Gastrocnemius medialis (tissue), 4 donors: ENCODE measurements around the gene HIPK2. TPM values are rescaled to one million over a fixed set of nuclear protein-coding genes. Genes with fewer than 3 reads are reported as not detected.

ENCODE experiments used
- ATAC-seq, 2 donors: fragments of 150-250 bp; one replicate each; pipeline ENCODE4 v1.9.1; 2016
- DNase-seq, 2 donors: peaks; one replicate each; pipeline ENCODE4 v3.0.0-alpha.2; 2019
- H3K27ac ChIP-seq, 4 donors: fragments of 200-600 bp; sonication (generic); 1 replicate in 1 of 4; 2 replicates in 3 of 4; pipeline ENCODE4 v1.5.1; 2016 to 2018; ENCODE audit warnings: mild to moderate bottlenecking in 2 of 4, moderate library complexity in 1 of 4
- H3K27me3 ChIP-seq, 3 donors: fragments of 200-600 bp; sonication (generic) in 2 of 3; 1 replicate in 1 of 3; 2 replicates in 2 of 3; pipeline versions ENCODE4 v1.5.1 to v1.6.0; 2016 to 2019; ENCODE audit warnings: mild to moderate bottlenecking in 1 of 3, moderate library complexity in 1 of 3
- H3K36me3 ChIP-seq, 2 donors: fragments of 200-600 bp; sonication (generic) in 1 of 2; one replicate each; pipeline ENCODE4 v1.5.1; 2017 to 2018
- H3K4me1 ChIP-seq, 2 donors: fragments of 200-600 bp; sonication (generic) in 1 of 2; one replicate each; pipeline ENCODE4 v1.5.1; 2016 to 2017; ENCODE audit warnings: mild to moderate bottlenecking in 2 of 2
- H3K4me3 ChIP-seq, 4 donors: fragments of 200-600 bp; sonication (generic) in 3 of 4; 1 replicate in 1 of 4; 2 replicates in 3 of 4; pipeline ENCODE4 v1.5.1; 2016 to 2019; ENCODE audit warnings: mild to moderate bottlenecking in 2 of 4
- H3K9me3 ChIP-seq, 3 donors: fragments of 200-600 bp; sonication (generic) in 2 of 3; 1 replicate in 1 of 3; 2 replicates in 2 of 3; pipeline ENCODE4 v1.5.1; 2016 to 2019
- POLR2A ChIP-seq, 2 donors: fragments of 450-650 bp; IDR thresholded peaks; one replicate each; pipeline ENCODE4 v1.6.1; 2017; ENCODE audit warnings: antibody characterized with exemption in 2 of 2, mild to moderate bottlenecking in 2 of 2, moderate library complexity in 2 of 2
- in situ Hi-C, 4 donors: fragments of 200-750 bp; cut with MboI; loops; one replicate each; pipeline versions ENCODE4 v1.15.0 to v1.8.0; 2017; ENCODE audit warnings: low sequenced_read_pairs in 4 of 4
- intact Hi-C: fragments of 100-400 bp; cut with DNase I; formaldehyde crosslinking; loops from one replicate; pipeline ENCODE4 v1.15.1; 2023; ENCODE audit warnings: low total_unique reads
- total RNA-seq, 4 donors: library from RNA; depleted of rRNA; stranded (reverse); fragments of >200 nt; gene quantifications; one replicate each; pipeline versions ENCODE4 v1.1.0 to v1.2.3, GENCODE V29; 2016
- TF ChIP-seq, protein P1 (sequence below), 5 experiments: fragments of 450-650 bp in 3 of 5; fragments of 200-600 bp in 2 of 5; sonication (generic) in 2 of 5; IDR thresholded peaks in 4 of 5; conservative IDR thresholded peaks in 1 of 5; 1 replicate in 4 of 5; 2 replicates in 1 of 5; pipeline ENCODE4 v1.5.1; 2016 to 2019; ENCODE audit warnings: antibody characterized with exemption in 5 of 5, mild to moderate bottlenecking in 3 of 5, moderate library complexity in 3 of 5

The HIPK2 gene
- total RNA-seq, 4 donors from 2014 or later, result 30.5 to 77.4 (median 58.9) TPM

- H3K27ac ChIP-seq, result no peak overlapping the region
- no peaks in the 10 kb centered on the region for H3K4me1 ChIP-seq
- TF ChIP-seq, protein P1, sequence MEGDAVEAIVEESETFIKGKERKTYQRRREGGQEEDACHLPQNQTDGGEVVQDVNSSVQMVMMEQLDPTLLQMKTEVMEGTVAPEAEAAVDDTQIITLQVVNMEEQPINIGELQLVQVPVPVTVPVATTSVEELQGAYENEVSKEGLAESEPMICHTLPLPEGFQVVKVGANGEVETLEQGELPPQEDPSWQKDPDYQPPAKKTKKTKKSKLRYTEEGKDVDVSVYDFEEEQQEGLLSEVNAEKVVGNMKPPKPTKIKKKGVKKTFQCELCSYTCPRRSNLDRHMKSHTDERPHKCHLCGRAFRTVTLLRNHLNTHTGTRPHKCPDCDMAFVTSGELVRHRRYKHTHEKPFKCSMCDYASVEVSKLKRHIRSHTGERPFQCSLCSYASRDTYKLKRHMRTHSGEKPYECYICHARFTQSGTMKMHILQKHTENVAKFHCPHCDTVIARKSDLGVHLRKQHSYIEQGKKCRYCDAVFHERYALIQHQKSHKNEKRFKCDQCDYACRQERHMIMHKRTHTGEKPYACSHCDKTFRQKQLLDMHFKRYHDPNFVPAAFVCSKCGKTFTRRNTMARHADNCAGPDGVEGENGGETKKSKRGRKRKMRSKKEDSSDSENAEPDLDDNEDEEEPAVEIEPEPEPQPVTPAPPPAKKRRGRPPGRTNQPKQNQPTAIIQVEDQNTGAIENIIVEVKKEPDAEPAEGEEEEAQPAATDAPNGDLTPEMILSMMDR (IDR thresholded peaks at IDR 0.05 in 4 of 5, conservative IDR thresholded peaks at IDR 0.05 in 1 of 5), result no peak
- TF ChIP-seq POLR2A (IDR thresholded peaks at IDR 0.05), result no peak
- intact Hi-C loops, result loop anchor here (10.0 kb wide), 1 partner anchor 385 kb away; no protein-coding TSS in a partner anchor
- DNase-seq (no peak), ATAC-seq (no peak)
- H3K4me3 ChIP-seq, result no peak overlapping the region
- no peaks in the 10 kb centered on the region for H3K27me3 ChIP-seq
- no peaks in the 10 kb centered on the region for H3K9me3 ChIP-seq
- peaks cover 0 to 63% of the 10 kb centered on the region in 2 donors for H3K36me3 ChIP-seq
- in situ Hi-C loops, result no loop called here
Measured at GRCh38 chr7:139619367-139619657, 158.5 kb downstream of the HIPK2 start.

DNA sequence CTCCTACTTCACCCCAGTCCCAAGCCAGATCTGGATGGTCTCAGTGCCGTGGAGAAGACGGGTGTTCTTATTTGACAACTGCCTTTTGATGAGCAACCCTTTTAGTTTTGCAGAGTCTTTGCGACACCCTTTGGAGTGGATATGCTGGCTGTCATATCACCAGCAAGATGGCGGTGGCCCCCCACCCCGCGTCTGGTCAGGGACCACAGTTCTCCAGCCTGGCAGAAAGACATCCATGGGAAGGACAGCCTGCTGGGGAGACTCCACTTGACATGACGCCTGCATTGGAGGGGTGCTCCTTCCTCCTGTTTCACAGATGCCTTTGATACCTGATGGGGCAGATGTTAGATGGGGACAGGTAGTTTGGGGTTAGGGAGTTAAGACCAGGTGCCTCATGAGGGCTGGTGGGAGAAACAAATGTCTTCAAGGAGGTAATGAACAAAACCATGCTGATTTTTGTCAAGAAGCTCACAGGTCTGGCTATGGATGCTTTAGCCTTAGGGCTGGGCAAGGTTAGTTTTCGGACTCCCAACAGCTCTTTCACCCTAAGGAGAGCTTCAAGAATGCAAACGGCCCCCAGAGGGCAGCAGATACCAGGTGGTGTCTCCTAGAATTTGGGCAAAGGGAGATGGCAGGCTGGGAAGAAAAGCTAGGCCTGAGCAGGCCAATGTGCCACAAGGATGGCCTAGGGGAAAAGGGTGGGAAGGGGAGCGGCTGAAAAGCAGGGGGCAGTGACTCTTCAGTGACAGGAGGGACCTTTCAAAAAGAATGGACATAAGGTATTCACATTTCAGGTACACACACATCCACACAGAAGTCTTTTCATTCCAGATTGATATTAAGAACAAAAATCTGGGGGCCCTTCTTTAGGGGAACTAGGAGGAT is 159.1 kb downstream of the HIPK2 start:
- DNase-seq (no peak), ATAC-seq (no peak)
- H3K4me3 ChIP-seq, result no peak overlapping the region
- no peaks in the 10 kb centered on the region for H3K27me3 ChIP-seq
- TF ChIP-seq, protein P1 (IDR thresholded peaks at IDR 0.05 in 4 of 5, conservative IDR thresholded peaks at IDR 0.05 in 1 of 5), result peak in 3 of 5 experiments; percentile 14 to 49 (median 32)
- TF ChIP-seq POLR2A (IDR thresholded peaks at IDR 0.05), result no peak
- H3K36me3 ChIP-seq, result peaks cover 0 to 64% of the 10 kb centered on the region in 2 donors
- in situ Hi-C loops, result no loop called here
- H3K9me3 ChIP-seq, result no peaks in the 10 kb centered on the region
- H3K4me1 ChIP-seq, result no peaks in the 10 kb centered on the region
- intact Hi-C loops, result loop anchor here (10.0 kb wide), 1 partner anchor 386 kb away; no protein-coding TSS in a partner anchor
- H3K27ac ChIP-seq, result no peak overlapping the region

- Histone ChIP-seq H3K4me3 (no peak overlapping the region), H3K36me3 (peaks cover 0 to 81% of the 10 kb centered on the region in 2 donors), H3K9me3 (no peaks in the 10 kb centered on the region), H3K4me1 (no peaks in the 10 kb centered on the region), H3K27ac (no peak overlapping the region), H3K27me3 (no peaks in the 10 kb centered on the region)
- no peak for TF ChIP-seq POLR2A (IDR thresholded peaks at IDR 0.05)
- TF ChIP-seq, protein P1 (IDR thresholded peaks at IDR 0.05 in 4 of 5, conservative IDR thresholded peaks at IDR 0.05 in 1 of 5), result no peak
- ATAC-seq (no peak), DNase-seq (no peak)
- in situ Hi-C loops (no loop called here), intact Hi-C loops (loop anchor here (10.0 kb wide), 1 partner anchor 388 kb away; no protein-coding TSS in a partner anchor)
Measured at GRCh38 chr7:139617074-139617473, 160.7 kb downstream of the HIPK2 start.

DNA sequence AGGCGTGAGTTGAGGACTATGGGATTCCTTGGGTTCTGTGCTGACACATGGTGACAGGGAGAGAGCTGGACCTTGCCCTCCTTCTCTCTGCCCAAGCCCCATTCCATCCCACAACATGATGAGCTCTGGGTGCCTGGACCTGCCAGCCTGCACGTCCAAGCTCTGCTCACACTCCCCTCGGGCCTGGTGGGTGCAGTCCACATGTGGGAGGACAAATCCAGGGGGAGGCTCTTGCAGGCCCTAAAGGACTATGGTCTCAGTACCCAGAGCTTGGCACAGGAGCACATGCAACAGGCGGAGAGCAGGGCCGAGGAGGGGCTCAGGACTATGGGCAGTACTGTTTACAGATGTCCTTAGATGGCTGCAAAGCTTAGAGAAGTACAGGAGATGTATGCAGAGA is 162.9 kb downstream of the HIPK2 start:
- Histone ChIP-seq H3K4me3 (no peak overlapping the region), H3K4me1 (no peaks in the 10 kb centered on the region), H3K9me3 (no peaks in the 10 kb centered on the region), H3K36me3 (peaks cover 0 to 94% of the 10 kb centered on the region in 2 donors), H3K27me3 (no peaks in the 10 kb centered on the region), H3K27ac (no peak overlapping the region)
- intact Hi-C loops (loop anchor here (10.0 kb wide), 1 partner anchor 390 kb away; no protein-coding TSS in a partner anchor), in situ Hi-C loops (no loop called here)
- no peak for TF ChIP-seq POLR2A (IDR thresholded peaks at IDR 0.05)
- TF ChIP-seq, protein P1 (IDR thresholded peaks at IDR 0.05 in 4 of 5, conservative IDR thresholded peaks at IDR 0.05 in 1 of 5), result no peak
- DNase-seq (no peak), ATAC-seq (no peak)
